Natural killer cell (primary cell): ENCODE measurements around the gene POU3F1. TPM values are rescaled to one million over a fixed set of nuclear protein-coding genes. Genes with fewer than 3 reads are reported as not detected.

Experiments used
- ATAC-seq, 3 donors: fragments of 150-1000 bp in 2 of 3; fragments of 200-7000 bp in 1 of 3; cut with Tn5 transposase; 1 replicate in 1 of 3; 2 replicates in 2 of 3; pipeline ENCODE4 v1.10.0; 2021; ENCODE audit warnings: mild to moderate bottlenecking in 2 of 3, moderate library complexity in 2 of 3
- DNase-seq, 2 donors: peaks; one replicate each; pipeline versions ENCODE4 v3.0.0 to v3.0.0-alpha.2; 2013 to 2021; ENCODE audit warnings: mixed read lengths in 1 of 2
- H3K27ac ChIP-seq: one replicate; pipeline ENCODE4 v1.5.1; 2013; ENCODE audit warnings: mild to moderate bottlenecking, low read length
- H3K27me3 ChIP-seq: one replicate; pipeline ENCODE4 v1.6.1; 2013; ENCODE audit warnings: low read length; ENCODE audit not compliant: control insufficient read depth, insufficient read depth
- H3K36me3 ChIP-seq: one replicate; pipeline ENCODE4 v1.6.1; 2013; ENCODE audit warnings: low read length; ENCODE audit not compliant: control insufficient read depth, insufficient read depth
- H3K4me1 ChIP-seq: one replicate; pipeline ENCODE4 v1.6.1; 2013; ENCODE audit warnings: low read length; ENCODE audit not compliant: control insufficient read depth, insufficient read depth
- H3K4me3 ChIP-seq: one replicate; pipeline ENCODE4 v1.5.1; 2013; ENCODE audit warnings: low read length
- H3K9me3 ChIP-seq: one replicate; pipeline ENCODE4 v1.6.1; 2013; ENCODE audit warnings: low read length; ENCODE audit not compliant: control insufficient read depth, insufficient read depth
- H3K27ac Mint-ChIP-seq, 2 donors: one replicate each; pipeline ENCODE4 v1.8.0; 2022; ENCODE audit warnings: mild to moderate bottlenecking in 2 of 2, mixed read lengths in 2 of 2, moderate library complexity in 1 of 2
- H3K27me3 Mint-ChIP-seq, 2 donors: one replicate each; pipeline ENCODE4 v1.8.0; 2022; ENCODE audit warnings: low read depth in 2 of 2, mixed read lengths in 2 of 2
- H3K36me3 Mint-ChIP-seq: one replicate; pipeline ENCODE4 v1.8.0; 2022; ENCODE audit warnings: mixed read lengths
- H3K4me1 Mint-ChIP-seq, 2 donors: one replicate each; pipeline ENCODE4 v1.8.0; 2022; ENCODE audit warnings: mixed read lengths in 2 of 2
- H3K4me3 Mint-ChIP-seq: one replicate; pipeline ENCODE4 v1.8.0; 2022; ENCODE audit warnings: mild to moderate bottlenecking, moderate library complexity, mixed read lengths
- H3K9me3 Mint-ChIP-seq, 2 donors: one replicate each; pipeline ENCODE4 v1.8.0; 2022; ENCODE audit warnings: mixed read lengths in 2 of 2
- CTCF ChIP-seq: fragments of 200-600 bp; IDR thresholded peaks from one replicate; pipeline ENCODE4 v1.8.0; 2022; ENCODE audit warnings: antibody characterized with exemption
- WGBS: methylation state at CpG from one replicate; pipeline ENCODE4 v1.1.7; 2013; ENCODE audit warnings: missing lambda C conversion rate; ENCODE audit not compliant: insufficient coverage; 5-methylcytosine and 5-hydroxymethylcytosine counted together
- intact Hi-C: fragments of 100-400 bp; cut with micrococcal nuclease; formaldehyde crosslinking; loops from one replicate; pipeline ENCODE4 v1.14.2; 2022
- total RNA-seq, 4 donors: library from RNA; stranded (reverse); fragments of 120-200 nt in 1 of 4; gene quantifications; one replicate each; pipeline versions ENCODE4 v1.2.3 to v1.2.4, GENCODE V29; 2013 to 2022

The POU3F1 gene
- total RNA-seq, 3 donors from 2014 or later (not counting 1 experiment from before 2014, with no cell fraction given) = 0.12 to 0.15 TPM; not detected in 1

- no peak for ATAC-seq
Observed at GRCh38 chr1:38015978-38016725, 30.4 kb downstream of the POU3F1 start.

GRCh38 chr1:38014724-38015424 is 31.7 kb downstream of the POU3F1 start:
- Histone ChIP-seq H3K4me3 (no peak overlapping the region), H3K4me1 (peaks cover 39% of the 10 kb centered on the region), H3K27ac (no peak overlapping the region), H3K27me3 (no peaks in the 10 kb centered on the region), H3K9me3 (no peaks in the 10 kb centered on the region), H3K36me3 (peaks cover 34% of the 10 kb centered on the region)
- ATAC-seq (no peak), DNase-seq (no peak)
- no peak overlapping the region for H3K4me3 Mint-ChIP-seq
- no peaks in the 10 kb centered on the region for H3K9me3 Mint-ChIP-seq
- peaks cover 50 to 52% of the 10 kb centered on the region in 2 donors for H3K4me1 Mint-ChIP-seq
- no peaks in the 10 kb centered on the region for H3K36me3 Mint-ChIP-seq
- H3K27ac Mint-ChIP-seq = no peak overlapping the region
- H3K27me3 Mint-ChIP-seq = no peaks in the 10 kb centered on the region
- intact Hi-C loops = no loop called here
- TF ChIP-seq CTCF = no peak
- 92% methylated on average over 10 of the region's 11 CpGs for WGBS

More at GRCh38 chr1:38015978-38016725, 30.4 kb downstream of the POU3F1 start:
- no peak overlapping the region for H3K27ac ChIP-seq
- WGBS = 91% methylated on average over 5 of the region's 6 CpGs
- intact Hi-C loops = no loop called here
- H3K9me3 Mint-ChIP-seq = no peaks in the 10 kb centered on the region
- peaks cover 38 to 43% of the 10 kb centered on the region in 2 donors for H3K4me1 Mint-ChIP-seq
- H3K36me3 ChIP-seq = peaks cover 44% of the 10 kb centered on the region
- H3K27me3 ChIP-seq = no peaks in the 10 kb centered on the region
- no peaks in the 10 kb centered on the region for H3K9me3 ChIP-seq
- peaks cover 26% of the 10 kb centered on the region for H3K4me1 ChIP-seq
- no peak for TF ChIP-seq CTCF
- DNase-seq = no peak
- H3K4me3 Mint-ChIP-seq = no peak overlapping the region
- peak overlapping the region; percentile 24 to 29 for H3K27ac Mint-ChIP-seq
- H3K27me3 Mint-ChIP-seq = no peaks in the 10 kb centered on the region
- H3K4me3 ChIP-seq = no peak overlapping the region
- H3K36me3 Mint-ChIP-seq = no peaks in the 10 kb centered on the region

GRCh38 chr1:38014171-38014570 is 32.4 kb downstream of the POU3F1 start:
- no peaks in the 10 kb centered on the region for H3K27me3 Mint-ChIP-seq
- 68% methylated on average over 3 of the region's 4 CpGs for WGBS
- H3K27ac ChIP-seq = no peak overlapping the region
- intact Hi-C loops = no loop called here
- no peak for TF ChIP-seq CTCF
- H3K27ac Mint-ChIP-seq = peak overlapping the region; percentile 96 to 100
- H3K9me3 ChIP-seq = no peaks in the 10 kb centered on the region
- H3K4me3 ChIP-seq = no peak overlapping the region
- ATAC-seq = no peak
- H3K9me3 Mint-ChIP-seq = no peaks in the 10 kb centered on the region
- DNase-seq = no peak
- peaks cover 56 to 58% of the 10 kb centered on the region in 2 donors for H3K4me1 Mint-ChIP-seq
- peaks cover 27% of the 10 kb centered on the region for H3K36me3 ChIP-seq
- no peaks in the 10 kb centered on the region for H3K36me3 Mint-ChIP-seq
- H3K27me3 ChIP-seq = no peaks in the 10 kb centered on the region
- peak overlapping the region; percentile 1 for H3K4me3 Mint-ChIP-seq
- H3K4me1 ChIP-seq = peaks cover 46% of the 10 kb centered on the region
